GM21360 (cell line): ENCODE results near the gene MARCHF10.
"Not testable (repeated sequence)": the region's sequence is repeated elsewhere in the genome, so short reads cannot be mapped to it uniquely, and the experiment has no call there.

Experiments used
- ATAC-seq: cut with Tn5 transposase; IDR thresholded peaks from one replicate; pipeline ENCODE4 v1.9.1; 2021; ENCODE audit warnings: mild to moderate bottlenecking, moderate library complexity; ENCODE audit not compliant: unreplicated experiment

Gene MARCHF10

DNA sequence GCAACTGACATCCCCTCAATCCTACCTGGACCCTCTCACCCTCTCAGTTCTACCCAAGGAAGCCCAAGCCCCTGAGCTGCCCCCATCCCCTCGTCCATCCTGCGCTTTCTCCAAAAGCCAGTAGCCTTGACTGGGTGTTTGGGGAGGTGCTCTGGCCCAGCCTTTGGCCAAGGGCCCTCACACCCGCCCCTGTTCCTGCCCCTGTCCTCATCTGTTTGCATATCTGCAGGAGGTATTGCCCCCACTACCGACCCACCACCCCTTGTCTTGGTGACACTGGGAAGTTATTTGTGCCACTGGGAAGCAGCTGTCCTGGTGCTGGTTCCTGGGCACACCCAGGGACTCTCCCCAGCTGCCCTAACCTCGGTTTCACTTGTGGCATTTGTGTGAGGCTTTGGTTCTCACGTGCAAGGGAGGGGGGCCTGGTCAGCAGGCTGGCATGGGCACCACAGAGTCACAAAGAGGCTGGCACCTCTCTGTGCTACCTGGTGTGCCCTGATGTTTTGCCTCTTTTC is 105.3 kb downstream of the MARCHF10 start:
- no peak for ATAC-seq

DNA sequence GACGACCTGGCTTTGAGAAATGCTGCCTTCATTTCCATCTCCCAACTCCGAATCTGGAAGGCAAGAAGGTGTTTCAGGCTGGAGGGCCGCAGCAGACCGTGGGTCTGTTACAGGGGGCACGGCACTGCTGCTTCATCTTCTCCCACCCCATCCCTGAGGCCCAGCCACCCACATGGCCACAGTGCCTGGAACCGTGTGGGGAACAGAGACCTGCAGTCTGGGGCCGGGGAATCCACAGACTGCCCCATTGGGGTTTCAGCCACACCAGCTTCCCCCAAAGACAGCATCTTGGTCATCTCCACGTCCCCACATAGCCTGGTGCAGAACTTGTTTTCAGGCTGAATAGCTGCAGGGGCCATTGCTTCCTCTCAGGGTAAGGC is 106.4 kb downstream of the MARCHF10 start:
- no peak for ATAC-seq

DNA sequence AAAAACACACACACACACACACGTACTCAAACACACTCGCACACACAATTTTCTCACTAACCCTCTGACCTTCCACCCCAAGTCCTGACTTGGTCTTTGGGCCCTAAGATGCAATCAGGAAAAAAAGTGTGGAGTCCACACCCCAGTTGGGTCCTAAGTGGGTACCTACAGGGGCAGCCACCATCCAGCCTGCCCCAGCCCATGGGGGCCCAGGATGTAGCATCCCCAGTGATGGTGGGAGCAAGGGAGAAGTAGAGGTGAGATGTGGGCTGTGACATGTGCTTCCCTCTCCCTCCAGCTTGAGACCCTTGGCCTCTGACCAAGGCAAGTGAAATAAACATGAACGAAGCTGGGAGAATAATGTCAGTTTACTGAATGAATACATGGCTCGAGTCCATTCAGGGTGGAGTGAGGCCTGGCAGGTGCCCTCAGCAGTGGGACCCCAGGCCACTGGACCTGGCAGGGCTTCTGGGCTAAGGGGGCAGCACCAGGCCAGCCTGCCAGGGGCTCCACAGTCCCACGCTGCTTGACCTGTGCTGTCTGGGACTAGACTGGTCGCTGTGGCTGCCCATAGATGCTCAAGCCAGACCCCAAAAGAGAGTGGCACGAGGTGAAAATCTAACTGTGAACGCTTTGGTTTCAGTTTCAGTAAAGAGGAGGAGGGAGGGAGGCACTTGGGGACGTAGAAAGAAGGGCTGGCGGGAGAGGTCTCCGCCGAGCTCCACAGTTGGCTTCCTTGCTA is 107.0 kb downstream of the MARCHF10 start:
- no peak for ATAC-seq

DNA sequence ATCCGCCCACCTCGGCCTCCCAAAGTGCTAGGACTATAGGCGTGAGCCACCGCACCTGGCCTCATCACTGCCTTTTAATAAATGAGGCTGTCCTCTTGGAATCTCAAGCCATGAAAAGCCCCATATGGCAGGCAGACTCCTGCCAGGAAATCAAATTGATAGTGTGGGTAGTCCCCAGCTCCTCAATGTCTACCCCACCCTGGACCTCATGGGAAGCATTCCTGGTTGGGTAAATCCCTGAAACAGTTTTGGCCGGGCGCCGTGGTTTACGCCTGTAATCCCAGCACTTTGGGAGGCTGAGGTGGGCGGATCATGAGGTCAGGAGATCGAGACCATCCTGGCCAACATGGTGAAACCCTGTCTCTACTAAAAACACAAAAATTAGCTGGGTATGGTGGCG is 109.7 kb downstream of the MARCHF10 start:
- ATAC-seq, result not testable (repeated sequence)

DNA sequence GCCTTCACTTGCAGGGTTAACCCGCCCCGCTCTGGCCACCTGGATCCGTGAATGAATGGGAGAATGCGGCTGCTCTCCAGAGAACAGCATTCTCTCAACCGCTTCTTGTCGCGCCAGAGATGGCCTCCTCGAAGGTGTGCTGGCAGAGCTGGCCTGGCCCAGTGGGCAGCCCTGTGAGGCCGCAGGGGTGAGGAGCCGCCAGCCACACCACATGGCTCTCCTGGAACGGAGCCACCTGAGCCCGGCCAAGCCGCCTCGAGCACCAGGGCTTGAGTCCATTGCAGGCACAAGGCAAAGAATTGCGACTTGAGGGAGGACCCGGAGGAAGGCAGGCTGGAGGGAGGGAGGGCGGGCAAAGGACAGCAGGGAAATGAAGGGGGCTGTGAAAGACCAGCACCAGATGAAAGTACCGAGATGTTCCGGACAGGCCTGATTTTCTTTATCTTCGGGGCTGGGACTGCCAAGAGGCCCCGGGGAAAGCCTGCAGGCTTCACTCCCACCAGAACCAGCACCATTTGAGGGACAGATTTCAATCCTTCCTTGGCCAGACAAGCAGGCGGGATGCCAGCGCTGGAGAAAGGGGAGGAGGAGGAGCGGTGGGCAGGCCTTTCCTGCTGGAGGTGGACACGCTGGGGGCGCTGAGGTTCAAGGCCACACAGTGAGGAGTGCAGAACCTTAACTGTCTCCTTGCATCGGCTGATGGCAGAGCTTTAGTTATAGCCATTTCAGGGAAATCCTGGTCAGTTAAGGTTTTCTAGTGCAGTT is 111.2 kb downstream of the MARCHF10 start:
- ATAC-seq, result no peak

DNA sequence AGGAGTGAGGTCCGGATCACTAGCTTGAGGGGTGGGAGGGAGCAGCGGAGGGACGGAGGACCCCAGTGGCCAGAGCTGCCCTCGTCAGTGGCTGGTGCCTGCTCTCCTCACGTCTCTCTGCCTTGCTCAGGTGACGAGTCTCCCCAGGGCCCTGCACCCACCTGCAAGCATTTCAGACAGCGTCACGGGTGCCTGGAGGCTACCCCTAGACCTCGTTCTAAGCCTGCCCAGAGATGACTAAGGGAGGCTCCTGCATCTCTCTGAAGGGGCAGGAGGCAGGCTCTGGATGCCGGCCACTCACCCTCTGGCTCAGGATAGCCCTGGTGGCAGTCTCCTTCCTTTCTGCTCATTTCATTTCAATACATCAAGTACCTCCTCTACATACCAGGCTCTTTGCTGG is 111.9 kb downstream of the MARCHF10 start:
- ATAC-seq, result no peak

DNA sequence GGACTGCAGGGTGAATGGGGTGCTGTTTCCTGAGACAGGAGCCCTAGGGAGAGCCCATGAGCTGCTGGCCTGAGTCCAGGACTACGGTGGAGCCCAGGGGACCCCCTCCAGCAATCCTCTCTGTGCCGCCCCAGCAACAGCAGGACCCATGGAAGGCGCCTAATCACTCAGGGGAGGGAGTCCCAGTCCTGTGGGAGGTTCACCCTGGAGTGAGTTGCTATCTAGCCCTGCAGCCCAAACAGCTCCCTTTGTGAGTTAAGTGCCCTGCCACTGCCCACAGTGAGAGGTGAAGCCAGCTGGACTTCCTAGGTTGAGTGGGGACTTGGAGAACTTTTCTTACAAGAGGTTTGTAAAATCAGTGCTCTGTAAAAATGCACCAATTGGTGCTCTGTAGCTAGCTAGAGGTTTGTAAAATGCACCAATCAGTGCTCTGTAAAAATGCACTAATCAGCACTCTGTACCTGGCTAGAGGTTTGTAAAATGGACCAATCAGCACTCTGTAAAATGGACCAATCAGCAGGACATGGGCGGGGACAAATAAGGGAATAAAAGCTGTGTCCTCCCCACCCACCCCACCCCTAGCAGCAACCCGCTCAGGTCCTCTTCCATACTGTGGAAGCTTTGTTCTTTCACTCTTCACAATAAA is 112.9 kb downstream of the MARCHF10 start:
- not testable (repeated sequence) for ATAC-seq

DNA sequence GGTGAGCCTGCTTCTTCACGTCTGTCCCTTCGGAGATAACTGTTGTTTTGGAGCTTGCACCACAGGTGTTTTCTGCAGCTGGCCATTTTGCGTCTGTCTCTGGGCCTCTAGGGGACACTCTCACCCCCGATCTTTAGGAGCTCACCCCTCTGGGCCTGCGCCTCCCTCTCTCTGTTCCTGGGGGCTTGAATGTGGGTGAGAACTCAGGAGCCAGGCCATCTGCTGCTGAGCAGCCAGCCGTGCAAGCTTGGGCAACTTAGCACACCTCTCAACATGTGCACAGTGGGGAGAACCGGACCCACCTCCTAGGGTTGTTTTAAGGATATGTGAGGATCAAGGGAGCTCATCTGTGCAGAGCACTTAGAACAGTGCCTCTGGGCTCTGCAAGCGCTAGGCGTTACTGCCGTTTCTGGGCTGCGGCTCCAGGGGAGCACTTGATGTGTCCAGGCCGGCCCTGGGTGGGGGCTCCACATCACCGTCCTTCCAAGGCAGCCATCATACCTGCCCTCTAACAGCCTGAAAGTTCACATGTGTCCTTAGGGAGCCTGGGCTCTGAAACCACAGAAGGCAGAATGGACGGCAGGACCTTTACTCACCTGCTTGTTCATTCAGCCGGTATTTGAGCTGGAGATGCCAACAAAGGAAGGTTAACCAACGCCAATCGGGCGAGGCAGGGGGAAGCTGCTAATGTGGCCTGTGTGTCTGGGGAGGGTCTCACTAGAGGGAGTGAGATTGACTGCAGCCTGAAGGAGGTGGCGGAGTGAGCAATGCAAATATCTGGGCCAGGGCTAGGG is 114.3 kb downstream of the MARCHF10 start:
- no peak for ATAC-seq

DNA sequence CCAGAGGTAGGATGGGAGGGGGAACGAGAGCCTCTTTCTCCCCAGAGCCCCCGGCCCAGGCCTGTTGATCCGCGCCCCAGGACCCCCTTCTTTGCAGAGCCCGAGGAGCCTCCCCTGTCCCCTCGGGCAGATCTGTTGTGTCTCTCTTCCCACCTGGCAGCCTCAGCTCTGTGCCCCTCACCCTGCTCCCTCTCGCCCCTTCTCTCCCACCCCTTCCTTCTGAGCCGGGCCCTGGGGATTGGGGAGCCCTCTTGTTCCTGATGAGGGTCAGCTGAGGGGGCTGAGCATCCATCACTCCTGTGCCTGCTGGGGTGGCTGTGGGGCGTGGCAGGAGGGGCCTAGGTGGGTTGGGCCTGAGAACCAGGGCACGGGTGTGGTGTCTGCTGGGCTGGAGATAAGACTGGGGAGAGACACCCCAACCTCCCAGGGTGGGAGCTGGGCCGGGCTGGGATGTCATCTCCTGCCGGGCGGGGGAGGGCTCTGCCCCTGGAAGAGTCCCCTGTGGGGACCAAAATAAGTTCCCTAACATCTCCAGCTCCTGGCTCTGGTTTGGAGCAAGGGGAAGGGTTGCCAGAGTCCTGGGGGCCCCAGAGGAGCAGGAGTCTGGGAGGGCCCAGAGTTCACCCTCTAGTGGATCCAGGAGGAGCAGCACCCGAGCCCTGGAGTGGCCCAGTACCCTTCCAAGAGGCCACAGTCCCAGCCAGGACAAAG is 115.2 kb downstream of the MARCHF10 start:
- no peak for ATAC-seq

DNA sequence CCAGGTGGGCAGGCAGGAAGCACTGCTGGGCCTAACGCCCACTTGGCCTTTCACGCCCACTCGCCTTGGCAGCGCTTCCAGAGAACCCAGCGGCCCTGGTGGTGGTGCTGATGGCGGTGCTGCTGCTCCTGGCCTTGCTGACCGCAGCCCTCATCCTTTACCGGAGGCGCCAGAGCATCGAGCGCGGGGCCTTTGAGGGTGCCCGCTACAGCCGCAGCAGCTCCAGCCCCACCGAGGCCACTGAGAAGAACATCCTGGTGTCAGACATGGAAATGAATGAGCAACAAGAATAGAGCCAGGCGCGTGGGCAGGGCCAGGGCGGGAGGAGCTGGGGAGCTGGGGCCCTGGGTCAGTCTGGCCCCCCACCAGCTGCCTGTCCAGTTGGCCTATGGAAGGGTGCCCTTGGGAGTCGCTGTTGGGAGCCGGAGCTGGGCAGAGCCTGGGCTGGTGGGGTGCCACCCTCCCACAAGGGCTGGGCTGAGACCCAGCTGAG is 115.9 kb downstream of the MARCHF10 start:
- ATAC-seq, result no peak

DNA sequence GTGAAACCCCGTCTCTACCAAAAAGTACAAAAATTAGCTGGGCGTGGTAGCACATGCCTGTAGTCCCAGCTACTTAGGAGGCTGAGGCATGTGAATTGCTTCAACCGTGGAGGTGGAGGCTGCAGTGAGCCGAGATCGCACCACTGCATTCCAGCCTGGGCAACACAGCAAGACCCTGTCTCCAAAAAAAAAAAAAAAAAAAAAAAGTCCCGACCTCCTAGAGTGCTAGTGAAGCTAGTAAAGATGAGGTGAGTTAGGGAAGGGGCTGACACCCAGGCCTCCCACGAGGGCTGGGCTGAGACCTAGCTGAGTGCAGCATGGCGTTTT is 116.6 kb downstream of the MARCHF10 start:
- ATAC-seq, result not testable (repeated sequence)

DNA sequence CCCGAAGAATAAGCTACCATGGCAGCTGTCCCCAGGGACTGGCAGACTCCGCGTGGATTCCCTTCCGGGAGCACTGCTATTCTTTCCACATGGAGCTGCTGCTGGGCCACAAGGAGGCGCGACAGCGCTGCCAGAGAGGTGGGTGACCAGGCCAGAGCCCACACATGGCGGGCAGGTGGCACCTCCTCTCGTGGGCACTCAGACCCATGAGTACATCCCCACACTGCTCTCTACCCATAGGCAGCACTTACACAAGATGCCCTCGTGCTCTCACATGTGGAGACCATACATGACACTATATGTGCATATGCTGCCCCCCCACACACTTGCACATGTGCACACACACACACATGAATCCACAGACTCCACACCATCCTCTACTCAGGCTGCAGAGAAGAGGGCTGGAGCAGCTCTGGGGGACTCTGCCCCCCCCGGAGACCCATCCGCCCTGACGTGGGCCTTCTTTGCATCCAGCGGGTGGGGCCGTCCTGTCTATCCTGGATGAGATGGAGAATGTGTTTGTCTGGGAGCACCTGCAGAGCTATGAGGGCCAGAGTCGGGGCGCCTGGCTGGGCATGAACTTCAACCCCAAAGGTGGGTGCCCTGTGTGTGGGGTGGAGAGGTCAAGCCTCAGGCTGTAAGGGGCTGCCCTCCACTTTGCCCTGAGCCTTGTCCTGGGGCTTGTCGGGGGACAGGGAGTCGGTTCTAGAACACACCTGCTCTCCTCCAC is 117.8 kb downstream of the MARCHF10 start:
- no peak for ATAC-seq

DNA sequence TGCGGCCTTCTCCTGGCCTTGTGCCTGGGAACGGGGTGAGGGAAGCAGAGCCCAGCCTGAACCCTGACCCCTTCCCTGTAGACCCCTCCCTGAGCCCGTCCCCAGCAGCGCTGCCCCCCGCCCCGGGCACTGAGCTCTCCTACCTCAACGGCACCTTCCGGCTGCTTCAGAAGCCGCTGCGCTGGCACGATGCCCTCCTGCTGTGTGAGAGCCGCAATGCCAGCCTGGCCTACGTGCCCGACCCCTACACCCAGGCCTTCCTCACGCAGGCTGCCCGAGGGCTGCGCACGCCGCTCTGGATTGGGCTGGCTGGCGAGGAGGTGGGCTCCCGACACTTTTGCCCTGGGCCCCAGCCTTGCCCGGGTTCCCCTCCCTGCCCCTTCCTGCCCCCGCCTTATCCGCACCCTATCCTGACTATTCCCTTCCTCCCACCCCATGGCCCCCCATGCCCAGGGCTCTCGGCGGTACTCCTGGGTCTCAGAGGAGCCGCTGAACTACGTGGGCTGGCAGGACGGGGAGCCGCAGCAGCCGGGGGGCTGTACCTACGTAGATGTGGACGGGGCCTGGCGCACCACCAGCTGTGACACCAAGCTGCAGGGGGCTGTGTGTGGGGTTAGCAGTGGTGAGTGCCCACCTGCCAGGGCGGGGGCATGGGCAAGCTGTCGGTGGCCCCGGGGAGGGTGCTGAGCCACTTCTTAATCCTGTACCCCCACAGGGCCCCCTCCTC is 118.5 kb downstream of the MARCHF10 start:
- ATAC-seq, result no peak

DNA sequence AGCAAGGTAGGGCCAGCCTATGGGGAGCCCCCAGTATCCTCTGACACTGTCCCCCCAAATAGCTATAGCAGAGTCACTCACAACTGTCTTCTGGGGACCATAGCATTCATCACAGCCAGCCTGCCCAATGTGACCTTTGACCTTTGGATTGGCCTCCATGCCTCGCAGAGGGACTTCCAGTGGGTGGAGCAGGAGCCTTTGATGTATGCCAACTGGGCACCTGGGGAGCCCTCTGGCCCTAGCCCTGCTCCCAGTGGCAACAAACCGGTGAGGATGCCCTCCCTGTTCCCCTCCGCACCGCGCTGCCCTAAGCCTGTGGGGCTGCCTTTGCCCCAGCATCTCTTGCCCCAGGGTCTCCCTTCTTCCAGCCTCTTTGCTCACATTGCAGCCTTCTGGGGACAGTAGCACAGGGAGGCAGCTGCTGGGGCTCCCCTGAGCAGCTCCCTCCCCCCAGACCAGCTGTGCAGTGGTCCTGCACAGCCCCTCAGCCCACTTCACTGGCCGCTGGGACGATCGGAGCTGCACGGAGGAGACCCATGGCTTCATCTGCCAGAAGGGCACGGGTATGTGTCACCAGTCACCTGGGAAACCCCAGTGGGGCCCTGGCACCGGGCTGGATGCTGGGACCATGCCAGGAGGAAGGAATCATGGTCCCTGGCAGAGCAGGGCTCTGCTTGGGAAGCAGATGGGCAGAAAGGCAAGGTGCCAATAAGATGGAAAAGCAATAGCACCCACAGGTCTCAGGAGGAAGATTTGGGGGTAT is 119.5 kb downstream of the MARCHF10 start:
- ATAC-seq, result no peak

DNA sequence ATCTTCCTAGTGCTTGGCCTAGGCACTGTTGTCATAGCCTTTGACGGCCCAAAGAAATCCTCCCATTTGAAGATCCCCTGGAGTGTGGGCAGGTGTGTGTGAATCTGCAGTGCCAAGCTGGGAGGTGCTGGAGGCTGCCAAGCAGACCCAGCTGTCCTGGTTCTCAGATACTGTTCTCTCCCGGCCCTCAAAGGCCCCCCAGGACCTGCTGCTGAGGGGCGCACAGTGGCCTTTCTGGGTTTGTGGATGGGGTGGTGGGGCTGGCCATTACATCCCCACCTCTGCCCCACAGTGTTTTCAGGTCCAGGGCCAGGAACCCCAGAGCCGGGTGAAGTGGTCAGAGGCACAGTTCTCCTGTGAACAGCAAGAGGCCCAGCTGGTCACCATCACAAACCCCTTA is 120.1 kb downstream of the MARCHF10 start:
- ATAC-seq, result no peak

DNA sequence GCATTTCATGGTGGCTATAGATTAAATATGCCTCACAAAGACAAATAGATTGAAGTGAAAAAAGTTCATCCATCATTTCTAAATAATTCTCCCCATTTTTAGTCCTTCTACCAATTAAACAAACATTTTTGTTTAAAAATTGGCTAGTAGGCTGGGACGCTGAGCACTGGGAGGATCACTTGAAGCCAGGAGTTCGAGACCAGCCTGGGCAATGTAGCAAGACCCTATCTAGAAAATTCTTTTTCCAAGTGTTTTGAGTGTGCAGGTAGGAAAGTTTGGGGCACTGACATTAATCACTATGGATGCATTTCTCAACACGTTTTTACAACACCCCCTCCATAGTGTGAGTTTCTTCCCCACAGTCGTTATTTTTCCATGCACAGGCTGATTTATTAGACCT is 123.9 kb downstream of the MARCHF10 start:
- ATAC-seq, result no peak

DNA sequence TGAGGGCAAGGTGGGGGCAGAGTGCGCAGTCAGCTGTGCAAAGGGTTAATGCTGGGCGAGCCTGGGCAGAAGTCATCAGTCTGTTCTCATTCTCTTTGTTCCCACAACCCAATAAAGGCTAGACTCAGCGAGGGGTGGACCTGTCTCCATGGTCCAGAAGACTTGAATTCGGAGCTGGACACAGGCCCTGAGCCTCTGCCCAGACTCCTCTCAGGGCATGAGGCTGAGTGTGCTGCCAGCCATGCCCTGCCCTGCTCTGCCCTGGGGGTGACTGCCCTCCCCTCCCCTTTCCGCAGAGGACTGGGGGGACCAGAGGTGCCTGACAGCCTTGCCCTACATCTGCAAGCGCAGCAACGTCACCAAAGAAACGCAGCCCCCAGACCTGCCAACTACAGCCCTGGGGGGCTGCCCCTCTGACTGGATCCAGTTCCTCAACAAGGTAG is 126.2 kb downstream of the MARCHF10 start:
- ATAC-seq, result no peak
